Panc1 (cell line): Measurements from ENCODE around the gene COL27A1.

Source experiments
- POLR2AphosphoS5 ChIP-seq: IDR thresholded peaks from 2 replicates; pipeline ENCODE4 v1.6.1; 2012; ENCODE audit warnings: mild to moderate bottlenecking, low read depth, low read length, moderate library complexity
- REST ChIP-seq, 2 experiments: IDR thresholded peaks; 2 replicates each; pipeline ENCODE4 v1.6.1; 2011 to 2012; ENCODE audit warnings: low read depth in 2 of 2, control low read depth in 1 of 2, low read length in 1 of 2, mild to moderate bottlenecking in 1 of 2, moderate library complexity in 1 of 2; ENCODE audit not compliant: insufficient read depth in 1 of 2
- TF ChIP-seq, protein P1 (sequence below): fragments of 450-650 bp; IDR thresholded peaks from 2 replicates; pipeline ENCODE4 v1.5.1; 2017; ENCODE audit warnings: mild to moderate bottlenecking

DNA sequence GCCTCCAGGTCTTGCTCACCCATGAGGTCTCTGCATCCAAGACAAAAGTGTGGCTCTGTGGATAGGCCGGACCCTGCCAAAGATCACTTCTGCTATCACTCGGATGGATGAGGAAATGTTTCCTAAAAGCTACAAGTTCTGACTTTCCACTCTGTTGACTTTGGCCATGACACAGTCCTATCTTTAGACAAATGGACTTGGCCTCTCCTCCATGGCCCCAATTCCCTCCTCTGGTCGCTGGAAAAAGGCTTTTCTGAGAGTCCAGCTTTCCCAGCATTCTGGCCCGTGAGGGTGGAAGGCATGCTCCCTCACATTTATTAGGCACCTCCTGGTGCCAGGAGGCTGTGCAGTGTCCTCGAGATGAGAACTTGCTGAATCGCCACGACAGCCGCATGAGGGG lies 83.1 kb downstream of the COL27A1 start:
- TF ChIP-seq, protein P1, sequence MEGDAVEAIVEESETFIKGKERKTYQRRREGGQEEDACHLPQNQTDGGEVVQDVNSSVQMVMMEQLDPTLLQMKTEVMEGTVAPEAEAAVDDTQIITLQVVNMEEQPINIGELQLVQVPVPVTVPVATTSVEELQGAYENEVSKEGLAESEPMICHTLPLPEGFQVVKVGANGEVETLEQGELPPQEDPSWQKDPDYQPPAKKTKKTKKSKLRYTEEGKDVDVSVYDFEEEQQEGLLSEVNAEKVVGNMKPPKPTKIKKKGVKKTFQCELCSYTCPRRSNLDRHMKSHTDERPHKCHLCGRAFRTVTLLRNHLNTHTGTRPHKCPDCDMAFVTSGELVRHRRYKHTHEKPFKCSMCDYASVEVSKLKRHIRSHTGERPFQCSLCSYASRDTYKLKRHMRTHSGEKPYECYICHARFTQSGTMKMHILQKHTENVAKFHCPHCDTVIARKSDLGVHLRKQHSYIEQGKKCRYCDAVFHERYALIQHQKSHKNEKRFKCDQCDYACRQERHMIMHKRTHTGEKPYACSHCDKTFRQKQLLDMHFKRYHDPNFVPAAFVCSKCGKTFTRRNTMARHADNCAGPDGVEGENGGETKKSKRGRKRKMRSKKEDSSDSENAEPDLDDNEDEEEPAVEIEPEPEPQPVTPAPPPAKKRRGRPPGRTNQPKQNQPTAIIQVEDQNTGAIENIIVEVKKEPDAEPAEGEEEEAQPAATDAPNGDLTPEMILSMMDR, result no peak
- no peak for TF ChIP-seq POLR2AphosphoS5
- no peak for TF ChIP-seq REST (IDR thresholded peaks at IDR 0.05; ENCODE audit: insufficient read depth in 1 of 2, low read depth in 2 of 2, low read length in 1 of 2)
